Upper lobe of left lung (tissue), 6 donors: ENCODE data around the gene STK33. TPM values are rescaled to one million over a fixed set of nuclear protein-coding genes. Genes with fewer than 3 reads are reported as not detected.

Source experiments
- ATAC-seq, 2 donors: fragments of 200-7000 bp; cut with Tn5 transposase; one replicate each; pipeline ENCODE4 v1.9.1; 2022; ENCODE audit warnings: mild to moderate bottlenecking in 2 of 2, moderate library complexity in 2 of 2; ENCODE audit not compliant: low FRiP score in 2 of 2
- DNase-seq, 2 donors: peaks; one replicate each; pipeline ENCODE4 v3.0.0-alpha.2; 2019 to 2020
- H3K27ac ChIP-seq, 4 donors: fragments of 200-600 bp; sonication (generic); one replicate each; pipeline ENCODE4 v1.5.1; 2016 to 2019
- H3K27me3 ChIP-seq, 4 donors: fragments of 200-600 bp; sonication (generic); one replicate each; pipeline ENCODE4 v1.5.1; 2017 to 2019
- H3K36me3 ChIP-seq, 4 donors: fragments of 200-600 bp; sonication (generic); one replicate each; pipeline ENCODE4 v1.5.1; 2016 to 2019
- H3K4me1 ChIP-seq, 4 donors: fragments of 200-600 bp; sonication (generic); one replicate each; pipeline ENCODE4 v1.5.1; 2018 to 2019
- H3K4me3 ChIP-seq, 4 donors: fragments of 200-600 bp; sonication (generic); one replicate each; pipeline ENCODE4 v1.5.1; 2017 to 2019; ENCODE audit warnings: mild to moderate bottlenecking in 2 of 4, moderate library complexity in 1 of 4
- H3K9me3 ChIP-seq, 4 donors: fragments of 200-600 bp; sonication (generic); one replicate each; pipeline ENCODE4 v1.5.1; 2018 to 2019
- CTCF ChIP-seq, 6 experiments: fragments of 450-650 bp in 4 of 6; fragments of 200-600 bp in 2 of 6; sonication (generic) in 2 of 6; IDR thresholded peaks; one replicate each; pipeline ENCODE4 v1.5.1; 2016 to 2019; ENCODE audit warnings: antibody characterized with exemption in 6 of 6
- EP300 ChIP-seq, 4 donors: sonication (generic); formaldehyde crosslinking; IDR thresholded peaks; one replicate each; pipeline ENCODE4 v1.5.1; 2017; ENCODE audit warnings: antibody characterized with exemption in 4 of 4, control low read depth in 2 of 4
- POLR2A ChIP-seq, 4 donors: fragments of 450-650 bp; IDR thresholded peaks; one replicate each; pipeline ENCODE4 v1.5.1; 2016 to 2017; ENCODE audit warnings: antibody characterized with exemption in 4 of 4, mild to moderate bottlenecking in 2 of 4
- POLR2AphosphoS5 ChIP-seq, 2 donors: sonication (generic); formaldehyde crosslinking; IDR thresholded peaks; one replicate each; pipeline ENCODE4 v1.5.1; 2017; ENCODE audit warnings: antibody characterized with exemption in 2 of 2
- WGBS, 2 donors: methylation state at CpG; one replicate each; pipeline ENCODE4 v1.1.5; 2017 to 2018; 5-methylcytosine and 5-hydroxymethylcytosine counted together
- total RNA-seq, 6 donors: library from RNA; depleted of rRNA in 4 of 6; stranded (reverse); fragments of >200 nt in 4 of 6; gene quantifications; one replicate each; pipeline versions ENCODE4 v1.1.0 to v1.2.1, GENCODE V29; 2016 to 2021
- donor health status: DM: no; HTN: no; CAD: no; lungs with moderate emphysema.
- donor health status: DM: no; HTN: yes; CAD: no; lungs with severe emphysema.

STK33 gene
- total RNA-seq, 6 donors from 2014 or later = 10.3 to 77.0 (median 15.6) TPM

GRCh38 chr11:8386134-8386864 lies 207.7 kb downstream of the STK33 start:
- Histone ChIP-seq H3K4me1 (peaks cover 0 to 10% (median 2%) of the 10 kb centered on the region in 4 donors), H3K27ac (no peak overlapping the region), H3K36me3 (no peaks in the 10 kb centered on the region), H3K27me3 (no peaks in the 10 kb centered on the region), H3K4me3 (no peak overlapping the region), H3K9me3 (no peaks in the 10 kb centered on the region)
- WGBS, 2 donors = 90 to 95% methylated on average over 7 to 12 of the region's 12 CpGs
- DNase-seq (no peak), ATAC-seq (no peak)
- TF ChIP-seq EP300 (IDR thresholded peaks at IDR 0.05) (no peak), CTCF (IDR thresholded peaks at IDR 0.05) (no peak), POLR2A (IDR thresholded peaks at IDR 0.05) (no peak), POLR2AphosphoS5 (IDR thresholded peaks at IDR 0.05) (no peak)

- DNase-seq = peak; percentile 38 to 81
- H3K36me3 ChIP-seq = no peaks in the 10 kb centered on the region
- no peak overlapping the region for H3K4me3 ChIP-seq
- WGBS, 2 donors = 56 to 60% methylated on average over 19 of the region's 19 CpGs
- no peak overlapping the region for H3K27ac ChIP-seq
- no peaks in the 10 kb centered on the region for H3K9me3 ChIP-seq
- H3K27me3 ChIP-seq = no peaks in the 10 kb centered on the region
- TF ChIP-seq CTCF (IDR thresholded peaks at IDR 0.05) (peak in 3 of 6 experiments; percentile 24 to 42 (median 25)), POLR2A (IDR thresholded peaks at IDR 0.05) (no peak)
- H3K4me1 ChIP-seq = peaks cover 0 to 5% (median 2%) of the 10 kb centered on the region in 4 donors
- peak; percentile 33 to 80 for ATAC-seq
Measured at GRCh38 chr11:8384199-8384821, 209.7 kb downstream of the STK33 start.

GRCh38 chr11:8383627-8384026 lies 210.4 kb downstream of the STK33 start:
- no peak overlapping the region for H3K27ac ChIP-seq
- WGBS, 2 donors = 92 to 97% methylated on average over 3 of the region's 3 CpGs
- H3K36me3 ChIP-seq = no peaks in the 10 kb centered on the region
- no peak for DNase-seq
- ATAC-seq = no peak
- TF ChIP-seq CTCF (IDR thresholded peaks at IDR 0.05) (no peak), POLR2A (IDR thresholded peaks at IDR 0.05) (no peak), POLR2AphosphoS5 (IDR thresholded peaks at IDR 0.05) (no peak), EP300 (IDR thresholded peaks at IDR 0.05) (no peak)
- no peaks in the 10 kb centered on the region for H3K9me3 ChIP-seq
- H3K4me1 ChIP-seq = no peaks in the 10 kb centered on the region
- H3K27me3 ChIP-seq = no peaks in the 10 kb centered on the region
- H3K4me3 ChIP-seq = no peak overlapping the region

GRCh38 chr11:8383227-8383626 lies 210.8 kb downstream of the STK33 start:
- ATAC-seq (no peak), DNase-seq (no peak)
- Histone ChIP-seq H3K36me3 (no peaks in the 10 kb centered on the region), H3K27ac (no peak overlapping the region), H3K4me3 (no peak overlapping the region), H3K9me3 (no peaks in the 10 kb centered on the region), H3K4me1 (no peaks in the 10 kb centered on the region), H3K27me3 (no peaks in the 10 kb centered on the region)
- 57 to 74% methylated on average over 1 of the region's 1 CpG for WGBS, 2 donors
- no peak for TF ChIP-seq EP300 (IDR thresholded peaks at IDR 0.05)
- no peak for TF ChIP-seq POLR2A (IDR thresholded peaks at IDR 0.05)
- no peak for TF ChIP-seq POLR2AphosphoS5 (IDR thresholded peaks at IDR 0.05)
- no peak for TF ChIP-seq CTCF (IDR thresholded peaks at IDR 0.05)
